Esophagus squamous epithelium (tissue), 5 donors: ENCODE data around the gene CA10. TPM values are rescaled to one million over a fixed set of nuclear protein-coding genes. Genes with fewer than 3 reads are reported as not detected.

Source experiments
- DNase-seq: peaks from one replicate; lab custom pipeline; 2025; lab: John Stamatoyannopoulos, UW
- H3K27ac ChIP-seq, 4 donors: fragments of 200-600 bp; sonication (generic); one replicate each; pipeline ENCODE4 v1.5.1; 2016 to 2019; ENCODE audit warnings: mild to moderate bottlenecking in 1 of 4
- H3K27me3 ChIP-seq, 4 donors: fragments of 200-600 bp; sonication (generic); 1 replicate in 3 of 4; 2 replicates in 1 of 4; pipeline versions ENCODE4 v1.5.1 to v1.6.0; 2017 to 2021; ENCODE audit warnings: antibody characterized with exemption in 1 of 4
- H3K36me3 ChIP-seq, 3 donors: fragments of 200-600 bp; sonication (generic); one replicate each; pipeline ENCODE4 v1.5.1; 2016 to 2019
- H3K4me1 ChIP-seq, 3 donors: fragments of 200-600 bp; sonication (generic); one replicate each; pipeline ENCODE4 v1.5.1; 2017 to 2019
- H3K4me3 ChIP-seq, 4 donors: fragments of 200-600 bp; sonication (generic); 1 replicate in 3 of 4; 2 replicates in 1 of 4; pipeline ENCODE4 v1.5.1; 2016 to 2019; ENCODE audit warnings: mild to moderate bottlenecking in 2 of 4, moderate library complexity in 1 of 4
- H3K9me3 ChIP-seq, 3 donors: fragments of 200-600 bp; sonication (generic); one replicate each; pipeline ENCODE4 v1.5.1; 2016 to 2019
- POLR2A ChIP-seq, 4 donors: fragments of 450-650 bp; IDR thresholded peaks; one replicate each; pipeline ENCODE4 v1.6.1; 2017; ENCODE audit warnings: antibody characterized with exemption in 4 of 4, mild to moderate bottlenecking in 4 of 4, moderate library complexity in 3 of 4
- WGBS, 2 donors: methylation state at CpG; one replicate each; pipeline ENCODE4 v1.1.5; 2018; 5-methylcytosine and 5-hydroxymethylcytosine counted together
- intact Hi-C: fragments of 100-400 bp; cut with DNase I; formaldehyde crosslinking; loops from one replicate; pipeline ENCODE4 v1.15.0; 2022
- total RNA-seq, 4 donors: library from RNA; depleted of rRNA; stranded (reverse); fragments of >200 nt; gene quantifications; one replicate each; pipeline ENCODE4 v1.1.0, GENCODE V29; 2016
- TF ChIP-seq, protein P1 (sequence below), 6 experiments: fragments of 450-650 bp in 4 of 6; fragments of 200-600 bp in 2 of 6; sonication (generic) in 2 of 6; IDR thresholded peaks; one replicate each; pipeline ENCODE4 v1.5.1; 2016 to 2019; ENCODE audit warnings: antibody characterized with exemption in 6 of 6, mild to moderate bottlenecking in 4 of 6, moderate library complexity in 4 of 6
- donor health status: DM: yes; HTN: yes; CAD: no.

Gene CA10
- total RNA-seq, 4 donors from 2014 or later, result 0.38 TPM; not detected in 3

DNA sequence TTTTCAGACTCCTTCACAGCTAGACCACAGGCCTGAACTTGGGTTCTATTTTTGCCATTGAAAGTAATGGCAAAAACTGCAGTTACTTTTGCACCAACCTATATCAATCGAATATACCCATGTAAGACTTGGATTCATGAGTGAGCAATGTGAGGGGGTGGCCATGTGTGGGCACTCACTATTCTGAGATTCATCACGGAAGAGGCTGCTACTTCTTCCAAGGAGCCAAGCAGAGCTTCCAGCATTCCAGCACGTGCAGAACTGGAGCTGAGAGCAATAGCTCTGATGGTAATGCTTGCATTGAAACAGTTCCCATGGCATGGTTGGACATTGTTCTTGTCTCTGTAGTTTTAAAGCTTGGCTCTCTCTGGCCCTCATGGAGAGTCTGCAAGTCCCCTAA, 327.6 kb downstream of the CA10 start:
- Histone ChIP-seq H3K36me3 (no peaks in the 10 kb centered on the region), H3K4me1 (no peaks in the 10 kb centered on the region), H3K27ac (no peak overlapping the region), H3K4me3 (no peak overlapping the region), H3K9me3 (no peaks in the 10 kb centered on the region), H3K27me3 (no peaks in the 10 kb centered on the region)
- 46 to 61% methylated on average over 3 of the region's 3 CpGs for WGBS, 2 donors
- intact Hi-C loops, result no loop called here
- TF ChIP-seq POLR2A (IDR thresholded peaks at IDR 0.05), result no peak
- TF ChIP-seq, protein P1, sequence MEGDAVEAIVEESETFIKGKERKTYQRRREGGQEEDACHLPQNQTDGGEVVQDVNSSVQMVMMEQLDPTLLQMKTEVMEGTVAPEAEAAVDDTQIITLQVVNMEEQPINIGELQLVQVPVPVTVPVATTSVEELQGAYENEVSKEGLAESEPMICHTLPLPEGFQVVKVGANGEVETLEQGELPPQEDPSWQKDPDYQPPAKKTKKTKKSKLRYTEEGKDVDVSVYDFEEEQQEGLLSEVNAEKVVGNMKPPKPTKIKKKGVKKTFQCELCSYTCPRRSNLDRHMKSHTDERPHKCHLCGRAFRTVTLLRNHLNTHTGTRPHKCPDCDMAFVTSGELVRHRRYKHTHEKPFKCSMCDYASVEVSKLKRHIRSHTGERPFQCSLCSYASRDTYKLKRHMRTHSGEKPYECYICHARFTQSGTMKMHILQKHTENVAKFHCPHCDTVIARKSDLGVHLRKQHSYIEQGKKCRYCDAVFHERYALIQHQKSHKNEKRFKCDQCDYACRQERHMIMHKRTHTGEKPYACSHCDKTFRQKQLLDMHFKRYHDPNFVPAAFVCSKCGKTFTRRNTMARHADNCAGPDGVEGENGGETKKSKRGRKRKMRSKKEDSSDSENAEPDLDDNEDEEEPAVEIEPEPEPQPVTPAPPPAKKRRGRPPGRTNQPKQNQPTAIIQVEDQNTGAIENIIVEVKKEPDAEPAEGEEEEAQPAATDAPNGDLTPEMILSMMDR (IDR thresholded peaks at IDR 0.05), result no peak
- DNase-seq, result no peak

DNA sequence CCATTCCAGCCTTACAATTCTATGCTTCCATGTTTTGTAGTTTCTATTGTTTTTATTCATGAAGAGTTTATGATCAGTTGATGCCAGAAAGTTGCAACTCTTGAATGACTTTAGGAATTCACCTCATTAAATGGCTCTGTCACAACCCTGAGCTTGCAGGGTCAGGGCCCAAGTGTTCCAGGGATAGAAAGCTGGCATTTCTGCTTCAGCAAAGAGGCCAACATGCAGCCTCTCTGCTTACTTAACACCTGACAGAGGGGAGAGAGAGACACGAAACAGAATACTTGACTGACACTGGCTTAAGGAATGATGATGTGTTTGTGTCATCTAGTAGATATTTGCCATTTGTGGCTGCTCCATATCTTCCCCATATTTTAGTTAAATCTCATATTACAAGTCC, 328.1 kb downstream of the CA10 start:
- no peaks in the 10 kb centered on the region for H3K4me1 ChIP-seq
- H3K9me3 ChIP-seq, result no peaks in the 10 kb centered on the region
- intact Hi-C loops, result no loop called here
- no peaks in the 10 kb centered on the region for H3K27me3 ChIP-seq
- WGBS, 2 donors, result 21 to 42% methylated on average over 1 of the region's 1 CpG
- DNase-seq, result no peak
- TF ChIP-seq, protein P1 (IDR thresholded peaks at IDR 0.05), result no peak
- TF ChIP-seq POLR2A (IDR thresholded peaks at IDR 0.05), result no peak
- no peak overlapping the region for H3K27ac ChIP-seq
- no peak overlapping the region for H3K4me3 ChIP-seq
- no peaks in the 10 kb centered on the region for H3K36me3 ChIP-seq

DNA sequence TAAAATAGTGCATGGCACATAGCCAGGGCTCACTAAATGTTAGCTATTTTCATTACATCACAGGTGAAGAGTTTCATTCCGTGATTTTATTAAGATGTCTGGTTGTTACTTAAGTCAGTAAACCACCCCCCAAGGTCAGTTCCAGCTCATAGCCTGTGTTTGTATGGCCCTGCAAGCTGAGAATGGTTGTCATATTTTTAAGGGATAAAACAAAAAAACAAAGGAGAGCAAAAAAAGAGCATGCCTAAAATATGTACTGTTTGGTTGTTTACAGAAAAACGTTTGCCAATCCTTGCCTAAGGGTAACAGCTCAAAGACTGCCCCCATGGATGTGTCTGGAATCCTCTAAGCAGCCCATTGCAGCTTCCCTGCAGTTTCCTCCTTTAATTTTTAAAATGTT, 329.6 kb downstream of the CA10 start:
- H3K27ac ChIP-seq, result no peak overlapping the region
- H3K27me3 ChIP-seq, result no peaks in the 10 kb centered on the region
- intact Hi-C loops, result no loop called here
- H3K4me1 ChIP-seq, result no peaks in the 10 kb centered on the region
- DNase-seq, result no peak
- 17 to 26% methylated on average over 2 of the region's 2 CpGs for WGBS, 2 donors
- H3K36me3 ChIP-seq, result no peaks in the 10 kb centered on the region
- H3K9me3 ChIP-seq, result no peaks in the 10 kb centered on the region
- H3K4me3 ChIP-seq, result no peak overlapping the region
- no peak for TF ChIP-seq POLR2A (IDR thresholded peaks at IDR 0.05)
- TF ChIP-seq, protein P1 (IDR thresholded peaks at IDR 0.05), result no peak

DNA sequence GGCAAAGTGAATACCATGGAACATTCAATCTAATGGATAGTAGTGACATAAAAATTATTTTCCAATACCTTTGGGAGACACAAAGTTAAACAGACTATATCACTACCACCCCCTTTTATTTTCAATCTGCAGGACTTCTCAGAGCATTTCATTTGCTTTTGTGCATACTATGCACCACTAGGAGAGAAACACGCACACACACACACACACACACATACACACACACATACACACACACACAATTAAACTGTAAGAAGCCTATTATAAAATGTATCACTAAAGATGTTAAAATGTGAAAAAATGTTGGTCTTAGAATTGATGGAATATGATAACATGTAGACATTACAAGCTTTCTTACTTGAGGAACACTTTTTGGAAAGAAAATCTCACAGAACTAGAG, 331.4 kb downstream of the CA10 start:
- no peak for DNase-seq
- Histone ChIP-seq H3K9me3 (no peaks in the 10 kb centered on the region), H3K4me3 (no peak overlapping the region), H3K36me3 (no peaks in the 10 kb centered on the region), H3K27me3 (no peaks in the 10 kb centered on the region), H3K27ac (no peak overlapping the region), H3K4me1 (no peaks in the 10 kb centered on the region)
- 81 to 95% methylated on average over 1 of the region's 1 CpG for WGBS, 2 donors
- TF ChIP-seq, protein P1 (IDR thresholded peaks at IDR 0.05), result no peak
- TF ChIP-seq POLR2A (IDR thresholded peaks at IDR 0.05), result no peak
- intact Hi-C loops, result no loop called here

DNA sequence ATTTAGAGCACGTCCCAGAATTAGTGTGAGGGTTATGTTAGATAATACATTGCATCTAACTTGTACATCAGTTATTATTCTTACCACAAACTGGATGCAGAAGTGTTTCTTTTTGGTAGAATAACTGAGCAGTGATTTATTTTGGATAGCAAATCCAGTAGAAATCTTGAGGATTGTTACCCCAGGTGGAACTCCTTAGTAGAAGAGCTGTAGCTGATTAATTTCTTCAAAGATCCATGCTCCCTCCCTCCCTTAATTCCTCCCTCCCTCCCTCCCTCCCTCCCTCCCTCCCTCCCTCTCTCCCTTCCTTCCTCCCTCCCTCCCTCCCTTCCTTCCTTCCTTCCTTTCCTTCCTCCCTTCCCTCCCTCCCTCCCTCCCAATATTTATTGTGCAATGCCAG, 337.7 kb downstream of the CA10 start:
- intact Hi-C loops, result no loop called here
- 64 to 71% methylated on average over 1 of the region's 1 CpG for WGBS, 2 donors

More for the DNA sequence above, 337.7 kb downstream of the CA10 start:
- no peak overlapping the region for H3K4me3 ChIP-seq
- H3K9me3 ChIP-seq, result no peaks in the 10 kb centered on the region
- H3K27ac ChIP-seq, result no peak overlapping the region
- TF ChIP-seq, protein P1 (IDR thresholded peaks at IDR 0.05), result no peak
- no peak for TF ChIP-seq POLR2A (IDR thresholded peaks at IDR 0.05)
- DNase-seq, result no peak
- no peaks in the 10 kb centered on the region for H3K27me3 ChIP-seq
- H3K36me3 ChIP-seq, result no peaks in the 10 kb centered on the region
- no peaks in the 10 kb centered on the region for H3K4me1 ChIP-seq
